CD14-positive monocyte (primary cell): ENCODE results near the gene STAC. TPM values are rescaled to one million over a fixed set of nuclear protein-coding genes. Genes with fewer than 3 reads are reported as not detected.

ENCODE experiments used
- DNase-seq, 3 donors: peaks; one replicate each; pipeline ENCODE4 v3.0.0-alpha.2; 2011 to 2022
- H2AFZ ChIP-seq: 2 replicates; pipeline ENCODE4 v1.6.0; 2012; ENCODE audit warnings: mild to moderate bottlenecking, low read depth, low read length, inconsistent platforms; ENCODE audit not compliant: insufficient read depth, poor library complexity, severe bottlenecking
- H3K27ac ChIP-seq, 2 donors: 1 replicate in 1 of 2; 2 replicates in 1 of 2; pipeline ENCODE4 v1.5.1; 2012 to 2013; ENCODE audit warnings: low read length in 2 of 2, control low read depth in 1 of 2, inconsistent platforms in 1 of 2, low read depth in 1 of 2, mild to moderate bottlenecking in 1 of 2
- H3K27me3 ChIP-seq, 2 donors: one replicate each; pipeline versions ENCODE4 v1.6.0 to v1.6.1; 2011 to 2013; ENCODE audit warnings: low read length in 2 of 2; ENCODE audit not compliant: control insufficient read depth in 2 of 2, insufficient read depth in 2 of 2
- H3K36me3 ChIP-seq, 2 donors: replicated peaks in 1 of 2; 1 replicate in 1 of 2; 2 replicates in 1 of 2; pipeline versions ENCODE4 v1.5.1 to v1.6.1; 2012 to 2013; ENCODE audit warnings: low read length in 2 of 2, control low read depth in 1 of 2, inconsistent platforms in 1 of 2, mild to moderate bottlenecking in 1 of 2; ENCODE audit not compliant: insufficient read depth in 2 of 2, control insufficient read depth in 1 of 2
- H3K4me1 ChIP-seq, 2 donors: 1 replicate in 1 of 2; 2 replicates in 1 of 2; pipeline versions ENCODE4 v1.5.1 to v1.6.1; 2012 to 2013; ENCODE audit warnings: low read length in 2 of 2, control low read depth in 1 of 2, inconsistent platforms in 1 of 2, mild to moderate bottlenecking in 1 of 2, moderate library complexity in 1 of 2; ENCODE audit not compliant: insufficient read depth in 2 of 2, control insufficient read depth in 1 of 2
- H3K4me2 ChIP-seq: replicated peaks from 2 replicates; pipeline ENCODE3; 2012; ENCODE audit warnings: low read length, moderate library complexity, mild to moderate bottlenecking; ENCODE audit not compliant: poor library complexity, severe bottlenecking; ENCODE audit errors: extremely low read depth
- H3K4me3 ChIP-seq, 3 experiments: fragments of 200-600 bp in 1 of 3; sonication (generic) in 1 of 3; replicated peaks in 1 of 3; 1 replicate in 2 of 3; 2 replicates in 1 of 3; pipeline ENCODE4 v1.5.1; 2011 to 2013; ENCODE audit warnings: low read length in 3 of 3, mild to moderate bottlenecking in 3 of 3, control low read depth in 2 of 3, low read depth in 2 of 3, inconsistent platforms in 1 of 3, moderate library complexity in 1 of 3
- H3K79me2 ChIP-seq: 2 replicates; pipeline ENCODE4 v1.6.0; 2012; ENCODE audit warnings: mild to moderate bottlenecking, control low read depth, inconsistent platforms, low read length, moderate library complexity; ENCODE audit not compliant: insufficient read depth
- H3K9ac ChIP-seq: 2 replicates; pipeline ENCODE4 v1.6.0; 2017; ENCODE audit warnings: low read length, mild to moderate bottlenecking; ENCODE audit not compliant: insufficient read depth, poor library complexity, severe bottlenecking
- H3K9me3 ChIP-seq, 2 donors: replicated peaks in 1 of 2; 1 replicate in 1 of 2; 2 replicates in 1 of 2; pipeline versions ENCODE4 v1.5.1 to v1.6.1; 2012 to 2013; ENCODE audit warnings: low read length in 2 of 2, control low read depth in 1 of 2; ENCODE audit not compliant: control insufficient read depth in 1 of 2, insufficient read depth in 1 of 2
- H4K20me1 ChIP-seq: 2 replicates; pipeline ENCODE4 v1.6.0; 2012; ENCODE audit warnings: mild to moderate bottlenecking, low read length, control low read depth, moderate library complexity; ENCODE audit not compliant: insufficient read depth
- H3K27ac Mint-ChIP-seq, 7 donors: one replicate each; pipeline ENCODE4 v1.8.0; 2020; ENCODE audit warnings: mild to moderate bottlenecking in 7 of 7, mixed read lengths in 7 of 7, moderate library complexity in 6 of 7, inconsistent platforms in 2 of 7
- H3K27me3 Mint-ChIP-seq, 3 donors: one replicate each; pipeline ENCODE4 v1.8.0; 2021 to 2022; ENCODE audit warnings: low read depth in 3 of 3, mild to moderate bottlenecking in 3 of 3, mixed read lengths in 3 of 3, moderate library complexity in 3 of 3, inconsistent platforms in 1 of 3
- H3K36me3 Mint-ChIP-seq, 2 donors: one replicate each; pipeline ENCODE4 v1.8.0; 2020; ENCODE audit warnings: mixed read lengths in 2 of 2, inconsistent platforms in 1 of 2, mild to moderate bottlenecking in 1 of 2
- H3K4me1 Mint-ChIP-seq: one replicate; pipeline ENCODE4 v1.8.0; 2020; ENCODE audit warnings: mild to moderate bottlenecking, mixed read lengths
- H3K4me3 Mint-ChIP-seq, 2 donors: one replicate each; pipeline ENCODE4 v1.8.0; 2020; ENCODE audit warnings: mild to moderate bottlenecking in 2 of 2, mixed read lengths in 2 of 2, moderate library complexity in 1 of 2
- H3K9me3 Mint-ChIP-seq, 7 donors: one replicate each; pipeline ENCODE4 v1.8.0; 2020 to 2022; ENCODE audit warnings: mixed read lengths in 7 of 7, mild to moderate bottlenecking in 6 of 7, moderate library complexity in 6 of 7, inconsistent platforms in 2 of 7
- CTCF ChIP-seq: fragments of 200-600 bp; IDR thresholded peaks from one replicate; pipeline ENCODE4 v1.8.0; 2022; ENCODE audit warnings: antibody characterized with exemption, mild to moderate bottlenecking
- intact Hi-C, 2 donors: fragments of 100-400 bp; cut with micrococcal nuclease; formaldehyde crosslinking; loops; one replicate each; pipeline versions ENCODE4 v1.15.0 to v1.15.1; 2023
- polyA plus RNA-seq, 3 donors: library from polyadenylated mRNA; depleted of rRNA in 1 of 3; unstranded in 2 of 3; stranded (reverse) in 1 of 3; fragments of 300-500 nt in 2 of 3; fragments of >200 nt in 1 of 3; fragmentation: Illumina TruSeq in 2 of 3; gene quantifications; 1 replicate in 2 of 3; 2 replicates in 1 of 3; pipeline ENCODE4 v1.2.3, GENCODE V29; 2012 to 2021

STAC gene
- polyA plus RNA-seq, 3 donors, result 0.10 to 0.40 (median 0.12) TPM

DNA sequence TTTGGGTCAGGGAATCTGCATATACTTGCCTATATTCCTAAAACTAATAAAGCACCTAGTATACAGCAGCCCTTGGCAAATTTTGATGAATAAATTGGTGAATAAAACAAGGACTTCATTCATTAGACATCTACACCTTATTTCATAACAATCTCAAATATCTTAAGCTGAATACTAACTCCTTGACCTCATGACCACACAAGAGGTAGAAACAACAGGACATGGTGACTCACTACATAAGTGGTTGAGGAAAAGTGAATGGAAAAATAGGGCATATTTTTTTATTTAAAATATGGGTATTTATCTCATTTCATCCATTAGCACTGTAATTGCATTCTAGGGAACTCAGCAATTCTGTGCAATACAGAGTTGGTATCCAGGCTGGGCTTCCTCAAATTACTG lies 7.8 kb upstream of the STAC start:
- TF ChIP-seq CTCF, result no peak
- Mint-ChIP-seq H3K36me3 (no peaks in the 10 kb centered on the region), H3K4me3 (no peak overlapping the region), H3K4me1 (no peaks in the 10 kb centered on the region), H3K9me3 (peaks cover 0 to 3% (median 0%) of the 10 kb centered on the region in 7 donors), H3K27ac (no peak overlapping the region), H3K27me3 (peaks cover 0 to 5% (median 4%) of the 10 kb centered on the region in 3 donors)
- no peak overlapping the region for H3K9ac ChIP-seq
- H4K20me1 ChIP-seq, result no peaks in the 10 kb centered on the region
- no peak overlapping the region for H3K4me2 ChIP-seq
- H3K4me3 ChIP-seq, result no peak overlapping the region
- H3K79me2 ChIP-seq, result no peaks in the 10 kb centered on the region
- H3K9me3 ChIP-seq, result no peaks in the 10 kb centered on the region
- H3K4me1 ChIP-seq, result no peaks in the 10 kb centered on the region
- H2AFZ ChIP-seq, result no peak overlapping the region
- no peak for DNase-seq
- no peaks in the 10 kb centered on the region for H3K36me3 ChIP-seq
- no peaks in the 10 kb centered on the region for H3K27me3 ChIP-seq
- H3K27ac ChIP-seq, result no peak overlapping the region
- intact Hi-C loops, result no loop called here

- Histone ChIP-seq H3K36me3 (no peaks in the 10 kb centered on the region), H3K27ac (no peak overlapping the region), H3K9ac (no peak overlapping the region), H3K4me3 (no peak overlapping the region), H4K20me1 (no peaks in the 10 kb centered on the region), H3K27me3 (no peaks in the 10 kb centered on the region), H3K4me2 (no peak overlapping the region), H3K4me1 (no peaks in the 10 kb centered on the region), H3K9me3 (no peaks in the 10 kb centered on the region), H2AFZ (no peak overlapping the region), H3K79me2 (no peaks in the 10 kb centered on the region)
- Mint-ChIP-seq H3K4me3 (no peak overlapping the region), H3K9me3 (peaks cover 0 to 3% (median 0%) of the 10 kb centered on the region in 7 donors), H3K36me3 (no peaks in the 10 kb centered on the region), H3K27me3 (peaks cover 2 to 5% (median 5%) of the 10 kb centered on the region in 3 donors), H3K4me1 (no peaks in the 10 kb centered on the region), H3K27ac (no peak overlapping the region)
- DNase-seq, result no peak
- intact Hi-C loops, result no loop called here
- no peak for TF ChIP-seq CTCF
These were observed 7.2 kb upstream of the STAC start for GRCh38 chr3:36373084-36373483.
